ENCODE results near the gene NDUFS7.

GRCh38 chr19:1365319-1366269 lies 18.1 kb upstream of the NDUFS7 start:
- TF ChIP-seq CTCF (conservative IDR thresholded peaks at IDR 0.05; ENCODE audit: low read length) (no peak), EZH2phosphoT487 (IDR thresholded peaks at IDR 0.05; ENCODE audit: borderline replicate concordance, low read depth, low read length) (no peak)
